RWPE1 (cell line): ENCODE data around the gene NDUFS7.

Experiments used
- CTCF ChIA-PET: fragments of 350-600 bp; sonication (Branson Sonifier 250); formaldehyde crosslinking; extraction: SDS; loops from one replicate; lab custom pipeline; 2021; lab: Yijun Ruan, JAX
- POLR2A ChIA-PET: fragments of 400-600 bp; formaldehyde crosslinking; extraction: SDS; loops from one replicate; lab custom pipeline; 2020; ENCODE audit warnings: antibody characterized with exemption; ENCODE audit not compliant: low non-redundant PET; lab: Yijun Ruan, JAX
- DNase-seq: peaks from one replicate; pipeline ENCODE4 v3.0.0; 2012; ENCODE audit warnings: low spot score
- H3K27ac ChIP-seq: fragments of 450-650 bp; 2 replicates; pipeline ENCODE4 v1.5.1; 2017
- CTCF ChIP-seq: fragments of 450-650 bp; conservative IDR thresholded peaks from 2 replicates; pipeline ENCODE4 v1.5.1; 2017; ENCODE audit warnings: low read depth, mild to moderate bottlenecking

NDUFS7 gene

DNA sequence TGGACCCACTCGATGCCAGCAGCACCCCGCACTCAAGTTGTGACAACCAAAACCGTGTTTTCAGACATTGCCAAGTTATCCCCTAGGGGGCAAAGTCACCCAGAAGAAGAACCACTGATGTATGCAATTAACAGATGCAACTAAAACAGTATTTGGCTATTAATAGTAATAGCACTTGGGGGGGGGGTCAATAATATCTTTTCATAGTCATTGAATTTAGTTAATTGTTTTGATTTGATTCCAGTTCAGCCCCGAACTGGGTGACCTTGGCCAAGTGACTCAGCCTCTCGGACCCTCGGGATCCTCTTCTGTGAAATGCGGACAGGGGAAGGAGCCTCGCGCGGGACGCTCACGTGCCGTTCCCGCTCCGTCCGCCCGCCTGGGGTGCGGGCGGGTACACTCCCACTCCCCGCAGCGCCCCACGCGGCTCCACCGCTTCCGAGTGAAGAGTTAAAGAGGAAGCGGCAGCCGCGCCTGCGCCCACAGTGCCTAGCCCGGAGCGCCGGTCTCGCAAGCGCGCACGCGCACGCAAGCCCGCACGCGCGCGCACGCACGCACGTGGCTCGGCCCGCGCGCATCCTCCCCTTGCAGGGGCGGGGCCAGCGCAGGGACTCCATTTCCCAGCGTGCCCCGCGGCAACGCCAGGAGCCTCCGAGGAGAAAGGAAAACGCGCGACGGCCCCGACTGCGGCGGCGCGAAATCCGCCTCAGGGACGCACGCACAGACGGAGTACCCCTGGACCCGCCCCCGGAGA lies 23.2 kb downstream of the NDUFS7 start:
- CTCF ChIA-PET = interaction anchor here (0.6 kb wide), 1 partner anchor 503 kb away, joined by 7 read pairs; no protein-coding TSS in a partner anchor
- H3K27ac ChIP-seq = peak overlapping the region; percentile 96
- peak; percentile 93 for DNase-seq
- TF ChIP-seq CTCF = peak; percentile 58
- POLR2A ChIA-PET = no interaction called here

- ChIA-PET POLR2A (no interaction called here), CTCF (no interaction called here)
- DNase-seq = no peak
- TF ChIP-seq CTCF = no peak
- peak within 1 kb of the TSS; percentile 96 for H3K27ac ChIP-seq
Observed at GRCh38 chr19:1407528-1408299, 24.0 kb downstream of the NDUFS7 start, which contains the start of gene DAZAP1. Gene DAZAP1 (plus strand): TSS chr19:1407586. CDS start chr19:1407774, 188 bp downstream.

DNA sequence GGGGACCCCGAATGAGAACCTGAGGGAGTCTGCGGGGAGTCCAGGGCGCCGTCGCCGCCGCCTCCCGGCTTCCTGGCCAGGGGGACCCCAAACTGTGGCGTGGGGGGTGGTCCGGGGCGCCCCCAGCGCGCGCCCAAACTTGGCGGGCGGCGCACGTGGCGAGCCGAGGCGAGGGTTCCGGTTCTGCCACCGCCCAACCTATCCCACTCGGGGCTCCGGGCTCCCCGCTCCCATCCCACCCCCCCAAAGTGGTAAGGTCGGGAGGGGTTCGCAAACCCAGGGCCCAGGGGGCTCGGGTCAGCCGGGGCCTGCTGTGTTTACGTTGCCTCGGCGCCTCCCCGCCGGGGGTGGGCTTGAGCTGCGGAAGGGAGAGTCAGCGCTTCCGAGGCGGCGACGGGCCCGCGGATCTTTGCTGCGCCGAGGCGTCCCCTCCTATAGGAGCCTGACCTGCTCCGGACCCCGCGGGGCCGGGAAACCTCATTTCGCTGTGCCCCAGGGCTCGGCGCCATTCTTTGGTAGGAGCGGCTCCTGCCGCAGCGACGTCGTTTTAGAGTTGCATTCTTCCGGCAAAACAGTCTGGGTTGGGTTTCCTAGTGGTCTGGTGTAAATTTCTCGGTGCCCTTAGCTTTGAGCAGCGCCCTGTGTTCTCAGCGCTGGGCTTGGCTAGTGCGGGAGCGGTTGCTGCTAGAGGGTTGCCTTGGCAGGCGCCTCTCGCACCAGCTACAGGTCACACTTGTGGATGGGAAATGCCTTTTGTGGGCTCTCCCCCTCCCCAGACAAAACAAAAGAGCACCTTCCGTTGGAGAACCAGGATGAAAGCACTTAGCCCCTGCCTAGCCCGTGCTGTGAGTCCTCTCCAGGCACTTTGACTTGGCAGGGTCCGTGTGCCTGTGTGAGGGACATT lies 24.8 kb downstream of the NDUFS7 start:
- no peak for DNase-seq
- TF ChIP-seq CTCF = no peak

GRCh38 chr19:1409204-1410005 lies 25.7 kb downstream of the NDUFS7 start:
- POLR2A ChIA-PET = no interaction called here
- TF ChIP-seq CTCF = no peak
- CTCF ChIA-PET = no interaction called here
- DNase-seq = no peak
- H3K27ac ChIP-seq = peak overlapping the region; percentile 96

More for the DNA sequence above, 24.8 kb downstream of the NDUFS7 start:
- ChIA-PET POLR2A (no interaction called here), CTCF (no interaction called here)
- peak overlapping the region; percentile 96 for H3K27ac ChIP-seq

DNA sequence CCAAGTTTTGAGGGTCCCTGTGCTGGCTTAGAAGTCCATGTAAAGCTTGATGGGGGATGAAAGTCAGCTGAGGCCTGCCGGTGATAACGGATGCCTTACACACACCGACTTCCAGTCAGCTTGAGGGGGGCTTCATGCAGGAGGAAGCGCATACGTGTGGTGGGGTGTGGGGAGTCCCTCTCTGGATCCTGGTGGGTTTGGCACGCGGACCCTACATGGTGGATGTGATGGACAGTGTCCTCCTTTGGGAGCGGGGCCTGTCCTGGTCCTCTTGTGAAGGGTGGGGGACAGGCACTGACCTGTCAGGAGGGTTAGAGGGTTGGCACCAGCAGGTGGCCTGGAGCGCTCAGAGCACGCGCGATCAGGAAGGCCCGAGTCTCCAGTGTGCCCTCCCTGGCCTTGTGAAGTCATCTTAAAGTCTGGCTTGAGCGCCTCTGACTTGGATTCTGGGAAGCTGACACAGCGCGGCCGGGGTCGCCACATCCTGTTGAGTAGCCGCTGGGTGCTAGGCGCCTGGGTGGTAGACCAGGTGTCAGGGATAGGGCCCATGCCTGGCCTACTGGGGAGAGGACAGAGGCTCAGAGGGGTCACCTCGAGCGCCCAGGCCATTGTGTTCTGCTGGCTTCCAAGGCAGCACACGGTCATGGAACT lies 26.6 kb downstream of the NDUFS7 start:
- ChIA-PET CTCF (no interaction called here), POLR2A (no interaction called here)
- H3K27ac ChIP-seq = peak overlapping the region; percentile 96
- DNase-seq = no peak
- no peak for TF ChIP-seq CTCF
